ENCODE data around the gene GAS5.

DNA sequence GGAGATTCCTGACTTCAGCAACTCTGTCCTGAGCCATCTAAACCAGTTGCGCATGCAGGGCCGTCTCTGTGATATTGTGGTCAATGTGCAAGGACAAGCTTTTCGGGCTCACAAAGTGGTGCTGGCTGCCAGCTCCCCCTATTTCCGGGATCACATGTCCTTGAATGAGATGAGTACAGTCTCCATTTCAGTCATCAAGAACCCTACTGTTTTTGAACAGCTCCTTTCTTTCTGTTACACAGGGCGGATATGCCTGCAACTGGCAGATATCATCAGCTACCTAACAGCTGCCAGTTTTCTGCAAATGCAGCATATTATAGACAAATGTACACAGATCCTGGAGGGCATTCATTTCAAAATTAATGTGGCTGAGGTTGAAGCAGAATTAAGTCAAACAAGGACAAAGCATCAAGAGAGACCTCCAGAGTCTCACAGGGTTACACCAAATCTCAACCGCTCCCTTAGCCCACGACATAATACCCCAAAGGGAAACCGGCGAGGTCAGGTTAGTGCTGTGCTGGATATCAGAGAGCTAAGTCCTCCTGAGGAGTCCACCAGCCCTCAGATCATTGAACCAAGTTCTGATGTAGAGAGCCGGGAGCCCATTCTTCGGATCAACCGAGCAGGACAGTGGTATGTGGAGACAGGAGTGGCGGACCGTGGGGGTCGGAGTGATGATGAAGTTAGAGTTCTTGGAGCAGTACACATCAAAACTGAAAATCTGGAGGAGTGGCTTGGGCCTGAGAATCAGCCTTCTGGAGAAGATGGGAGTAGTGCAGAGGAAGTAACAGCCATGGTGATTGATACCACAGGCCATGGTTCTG is 2.7 kb upstream of the GAS5 start:
- TF ChIP-seq ZFX (IDR thresholded peaks at IDR 0.05) (no peak), SIN3A (IDR thresholded peaks at IDR 0.05; ENCODE audit: low read depth) (no peak)
- TF ChIP-seq, protein P1, sequence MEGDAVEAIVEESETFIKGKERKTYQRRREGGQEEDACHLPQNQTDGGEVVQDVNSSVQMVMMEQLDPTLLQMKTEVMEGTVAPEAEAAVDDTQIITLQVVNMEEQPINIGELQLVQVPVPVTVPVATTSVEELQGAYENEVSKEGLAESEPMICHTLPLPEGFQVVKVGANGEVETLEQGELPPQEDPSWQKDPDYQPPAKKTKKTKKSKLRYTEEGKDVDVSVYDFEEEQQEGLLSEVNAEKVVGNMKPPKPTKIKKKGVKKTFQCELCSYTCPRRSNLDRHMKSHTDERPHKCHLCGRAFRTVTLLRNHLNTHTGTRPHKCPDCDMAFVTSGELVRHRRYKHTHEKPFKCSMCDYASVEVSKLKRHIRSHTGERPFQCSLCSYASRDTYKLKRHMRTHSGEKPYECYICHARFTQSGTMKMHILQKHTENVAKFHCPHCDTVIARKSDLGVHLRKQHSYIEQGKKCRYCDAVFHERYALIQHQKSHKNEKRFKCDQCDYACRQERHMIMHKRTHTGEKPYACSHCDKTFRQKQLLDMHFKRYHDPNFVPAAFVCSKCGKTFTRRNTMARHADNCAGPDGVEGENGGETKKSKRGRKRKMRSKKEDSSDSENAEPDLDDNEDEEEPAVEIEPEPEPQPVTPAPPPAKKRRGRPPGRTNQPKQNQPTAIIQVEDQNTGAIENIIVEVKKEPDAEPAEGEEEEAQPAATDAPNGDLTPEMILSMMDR (IDR thresholded peaks at IDR 0.05 in 2 of 3, conservative IDR thresholded peaks at IDR 0.05 in 1 of 3; ENCODE audit: borderline replicate concordance in 1 of 3, insufficient read depth in 1 of 3, low read depth in 2 of 3, low read length in 2 of 3): no peak
- TF ChIP-seq, protein P2, sequence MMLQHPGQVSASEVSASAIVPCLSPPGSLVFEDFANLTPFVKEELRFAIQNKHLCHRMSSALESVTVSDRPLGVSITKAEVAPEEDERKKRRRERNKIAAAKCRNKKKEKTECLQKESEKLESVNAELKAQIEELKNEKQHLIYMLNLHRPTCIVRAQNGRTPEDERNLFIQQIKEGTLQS (IDR thresholded peaks at IDR 0.05): no peak

Data from HCT116 (cell line).